H1 (cell line): Measurements from ENCODE around the gene NME4. TPM values are rescaled to one million over a fixed set of nuclear protein-coding genes. Genes with fewer than 3 reads are reported as not detected.

Experiments used
- EGR1 ChIP-seq: IDR thresholded peaks from 2 replicates; pipeline ENCODE4 v1.6.1; 2011; ENCODE audit warnings: low read depth, low read length, borderline replicate concordance
- PHF8 ChIP-seq: fragments of 200-600 bp; sonication (generic); conservative IDR thresholded peaks from 2 replicates; pipeline ENCODE4 v1.7.1; 2012; ENCODE audit warnings: low read depth, mild to moderate bottlenecking, inconsistent platforms, low read length, moderate library complexity
- SIN3A ChIP-seq, 2 experiments: IDR thresholded peaks in 1 of 2; conservative IDR thresholded peaks in 1 of 2; 2 replicates each; pipeline ENCODE4 v1.6.1; 2011 to 2012; ENCODE audit warnings: low read length in 2 of 2, improper control_type of control experiment in 1 of 2, low read depth in 1 of 2, mild to moderate bottlenecking in 1 of 2
- SP2 ChIP-seq: IDR thresholded peaks from 2 replicates; pipeline ENCODE4 v1.6.1; 2012; ENCODE audit warnings: mild to moderate bottlenecking, low read length, inconsistent platforms
- SP4 ChIP-seq: IDR thresholded peaks from 2 replicates; pipeline ENCODE4 v1.6.1; 2012; ENCODE audit warnings: low read length, inconsistent platforms
- polyA plus RNA-seq, 7 experiments: library from polyadenylated mRNA; depleted of rRNA in 3 of 7; stranded (reverse) in 5 of 7; unstranded in 2 of 7; fragments of >200 nt in 5 of 7; fragments of 200-250 nt in 2 of 7; gene quantifications; 1 replicate in 5 of 7; 2 replicates in 1 of 7; 4 replicates in 1 of 7; pipeline versions ENCODE4 v1.2.1 to v1.2.3, GENCODE V29; 2011 to 2013; ENCODE audit warnings: missing spikeins in 2 of 7, mixed read lengths in 2 of 7
- total RNA-seq: library from RNA; stranded (reverse); fragmentation: NEBNext Ultra II Directional; extraction: Animal tissue kit (Norgen Biotek cat#: 25700); gene quantifications from 2 replicates; pipeline ENCODE4 v1.2.1, GENCODE V29; 2021
- TF ChIP-seq, protein P1 (sequence below): IDR thresholded peaks from 2 replicates; pipeline ENCODE4 v1.6.1; 2012; ENCODE audit warnings: inconsistent platforms

The NME4 gene
- total and polyA plus RNA-seq, 2 of the 8 experiments (the other 6 are each of a cell fraction or from before 2014, with no cell fraction given) = 408 to 863 TPM

DNA sequence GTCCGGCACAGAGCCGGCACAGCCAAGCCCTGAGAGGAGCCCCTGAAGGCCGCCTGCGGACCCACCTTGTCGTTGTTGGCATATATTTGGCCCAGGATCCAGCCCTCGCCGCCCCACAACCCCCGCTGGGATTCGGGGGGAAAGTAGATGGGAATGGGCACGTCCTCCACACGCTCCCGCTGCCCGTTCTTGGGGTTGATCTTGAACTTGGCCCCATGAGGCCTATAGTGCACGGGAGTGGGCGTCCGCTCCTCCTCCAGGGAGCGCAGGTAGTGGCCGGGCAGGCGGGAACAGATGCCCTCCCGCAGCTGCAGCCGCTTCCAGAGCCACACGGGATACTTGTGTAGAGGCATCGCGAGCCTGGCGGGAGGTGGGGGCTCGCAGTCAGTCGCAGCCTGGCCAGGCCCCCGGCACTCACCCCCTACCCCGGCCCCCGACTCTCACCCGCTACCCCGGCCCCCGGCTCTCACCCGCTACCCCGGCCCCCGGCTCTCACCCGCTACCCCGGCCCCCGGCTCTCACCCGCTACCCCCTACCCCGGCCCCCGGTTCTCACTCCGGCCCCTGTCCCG is 27.0 kb upstream of the NME4 start (continued):
- 0 out of 4 replicates have a peak, but pooled peaks of 1 of the 2 experiments have one; percentile 12 for TF ChIP-seq SIN3A (conservative IDR thresholded peaks at IDR 0.05 in 1 of 2, IDR thresholded peaks at IDR 0.05 in 1 of 2; ENCODE audit: low read depth in 1 of 2, low read length in 2 of 2)
- TF ChIP-seq, protein P1, sequence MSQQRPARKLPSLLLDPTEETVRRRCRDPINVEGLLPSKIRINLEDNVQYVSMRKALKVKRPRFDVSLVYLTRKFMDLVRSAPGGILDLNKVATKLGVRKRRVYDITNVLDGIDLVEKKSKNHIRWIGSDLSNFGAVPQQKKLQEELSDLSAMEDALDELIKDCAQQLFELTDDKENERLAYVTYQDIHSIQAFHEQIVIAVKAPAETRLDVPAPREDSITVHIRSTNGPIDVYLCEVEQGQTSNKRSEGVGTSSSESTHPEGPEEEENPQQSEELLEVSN = 0 out of 2 replicates have a peak, but pooled peaks have one; percentile 25
- TF ChIP-seq EGR1 = no peak
- TF ChIP-seq SP4 = no peak
- no peak for TF ChIP-seq SP2
- no peak for TF ChIP-seq PHF8
